T-helper 2 cell treated with Interferon-gamma antibody and Interleukin-4, amounts not matched to agents 100 ng/mL and 5 ng/mL, for 36 hours (primary cell): ENCODE data around the gene MMP20. TPM values are rescaled to one million over a fixed set of nuclear protein-coding genes. Genes with fewer than 3 reads are reported as not detected.

Experiments
- total RNA-seq: library from RNA; stranded (reverse); gene quantifications from 2 replicates; pipeline ENCODE4 v1.2.3, GENCODE V29; 2022

MMP20 gene
- total RNA-seq, 1 donor from 2014 or later = not detected

Other genes starting within 250 kb of the MMP20 start
- gene TMEM123, start 172.6 kb downstream of the MMP20 start, total RNA-seq = 380 and 403 TPM in 2 replicates
- gene MMP7, start 94.6 kb downstream of the MMP20 start, total RNA-seq = not detected in 2 replicates
- gene MMP27, start 80.4 kb upstream of the MMP20 start, total RNA-seq = not detected in 2 replicates
- not detected in 2 replicates for gene MMP8, start 99.6 kb upstream of the MMP20 start, total RNA-seq
- gene MMP10, start 155.3 kb upstream of the MMP20 start, total RNA-seq = not detected in 2 replicates
- not detected in 2 replicates for gene MMP1, start 172.8 kb upstream of the MMP20 start, total RNA-seq
- gene MMP3, start 218.3 kb upstream of the MMP20 start, total RNA-seq = not detected in 2 replicates
- not detected in 2 replicates for gene MMP12, start 249.7 kb upstream of the MMP20 start, total RNA-seq